GM19372 (cell line): ENCODE data around the gene DPF3.

Experiments
- ATAC-seq: cut with Tn5 transposase; IDR thresholded peaks from one replicate; pipeline ENCODE4 v1.9.1; 2021; ENCODE audit warnings: mild to moderate bottlenecking, low read depth, moderate library complexity; ENCODE audit not compliant: unreplicated experiment

DPF3 gene

GRCh38 chr14:72662214-72662613 is 231.7 kb downstream of the DPF3 start:
- no peak for ATAC-seq

GRCh38 chr14:72657214-72657921 is 236.5 kb downstream of the DPF3 start:
- no peak for ATAC-seq

- ATAC-seq, result no peak
Observed at GRCh38 chr14:72653026-72653425, 240.9 kb downstream of the DPF3 start.

GRCh38 chr14:72652179-72652578 is 241.7 kb downstream of the DPF3 start:
- ATAC-seq, result no peak

- ATAC-seq, result no peak
Observed at GRCh38 chr14:72651714-72652113, 242.2 kb downstream of the DPF3 start.

- ATAC-seq, result no peak
Observed at GRCh38 chr14:72651081-72651480, 242.8 kb downstream of the DPF3 start.

- ATAC-seq, result no peak
Observed at GRCh38 chr14:72649603-72650227, 244.2 kb downstream of the DPF3 start.

GRCh38 chr14:72647782-72648181 is 246.1 kb downstream of the DPF3 start:
- no peak for ATAC-seq

- ATAC-seq, result no peak
Observed at GRCh38 chr14:72646861-72647528, 246.9 kb downstream of the DPF3 start.

- ATAC-seq, result no peak
Observed at GRCh38 chr14:72645706-72646105, 248.2 kb downstream of the DPF3 start.

- no peak for ATAC-seq
Observed at GRCh38 chr14:72644758-72645489, 249.0 kb downstream of the DPF3 start.

- ATAC-seq, result no peak
Observed at GRCh38 chr14:72644038-72644437, 249.9 kb downstream of the DPF3 start.

GRCh38 chr14:72643317-72643801 is 250.5 kb downstream of the DPF3 start:
- no peak for ATAC-seq

GRCh38 chr14:72640911-72641485 is 252.9 kb downstream of the DPF3 start:
- no peak for ATAC-seq

GRCh38 chr14:72638021-72638420 is 255.9 kb downstream of the DPF3 start:
- no peak for ATAC-seq

GRCh38 chr14:72636871-72637270 is 257.0 kb downstream of the DPF3 start:
- ATAC-seq, result no peak

GRCh38 chr14:72636094-72636493 is 257.8 kb downstream of the DPF3 start:
- no peak for ATAC-seq

GRCh38 chr14:72634691-72635616 is 258.9 kb downstream of the DPF3 start:
- ATAC-seq, result no peak

GRCh38 chr14:72633551-72633950 is 260.4 kb downstream of the DPF3 start:
- ATAC-seq, result no peak

- ATAC-seq, result no peak
Observed at GRCh38 chr14:72632727-72633126, 261.2 kb downstream of the DPF3 start.
